BJ (cell line): Measurements from ENCODE around the gene FAAP100. TPM values are rescaled to one million over a fixed set of nuclear protein-coding genes. Genes with fewer than 3 reads are reported as not detected.

Experiments
- CTCF ChIA-PET: fragments of 350-600 bp; formaldehyde crosslinking; extraction: SDS; loops from one replicate; lab custom pipeline; 2021; ENCODE audit warnings: antibody characterized with exemption, inconsistent platforms; lab: Yijun Ruan, JAX
- POLR2A ChIA-PET: fragments of 300-600 bp; sonication (Branson Sonifier 250); formaldehyde crosslinking; extraction: SDS; loops from one replicate; lab custom pipeline; 2021; ENCODE audit warnings: antibody characterized with exemption; lab: Charles Lee
- DNase-seq: peaks from one replicate; pipeline ENCODE4 v3.0.0-alpha.2; 2011; ENCODE audit warnings: low read depth
- H3K27me3 ChIP-seq: 2 replicates; pipeline ENCODE4 v1.6.0; 2011; ENCODE audit warnings: low read length; ENCODE audit not compliant: control insufficient read depth, insufficient read depth
- H3K36me3 ChIP-seq: 2 replicates; pipeline ENCODE4 v1.5.1; 2011; ENCODE audit warnings: low read length; ENCODE audit not compliant: control insufficient read depth, insufficient read depth
- H3K4me3 ChIP-seq: 2 replicates; pipeline ENCODE4 v1.5.1; 2011; ENCODE audit warnings: low read depth, mild to moderate bottlenecking, control low read depth, low read length
- polyA plus RNA-seq: library from polyadenylated mRNA; depleted of rRNA; stranded (reverse); fragments of >200 nt; gene quantifications from 2 replicates; pipeline ENCODE4 v1.2.3, GENCODE V29; 2011
- TF ChIP-seq, protein P1 (sequence below): IDR thresholded peaks from 2 replicates; pipeline ENCODE4 v1.5.1; 2011; ENCODE audit warnings: low read depth, mild to moderate bottlenecking, control low read depth, inconsistent platforms, low read length, moderate library complexity; ENCODE audit not compliant: insufficient read depth

The FAAP100 gene
- polyA plus RNA-seq, 1 experiment, result 11.2 TPM

DNA sequence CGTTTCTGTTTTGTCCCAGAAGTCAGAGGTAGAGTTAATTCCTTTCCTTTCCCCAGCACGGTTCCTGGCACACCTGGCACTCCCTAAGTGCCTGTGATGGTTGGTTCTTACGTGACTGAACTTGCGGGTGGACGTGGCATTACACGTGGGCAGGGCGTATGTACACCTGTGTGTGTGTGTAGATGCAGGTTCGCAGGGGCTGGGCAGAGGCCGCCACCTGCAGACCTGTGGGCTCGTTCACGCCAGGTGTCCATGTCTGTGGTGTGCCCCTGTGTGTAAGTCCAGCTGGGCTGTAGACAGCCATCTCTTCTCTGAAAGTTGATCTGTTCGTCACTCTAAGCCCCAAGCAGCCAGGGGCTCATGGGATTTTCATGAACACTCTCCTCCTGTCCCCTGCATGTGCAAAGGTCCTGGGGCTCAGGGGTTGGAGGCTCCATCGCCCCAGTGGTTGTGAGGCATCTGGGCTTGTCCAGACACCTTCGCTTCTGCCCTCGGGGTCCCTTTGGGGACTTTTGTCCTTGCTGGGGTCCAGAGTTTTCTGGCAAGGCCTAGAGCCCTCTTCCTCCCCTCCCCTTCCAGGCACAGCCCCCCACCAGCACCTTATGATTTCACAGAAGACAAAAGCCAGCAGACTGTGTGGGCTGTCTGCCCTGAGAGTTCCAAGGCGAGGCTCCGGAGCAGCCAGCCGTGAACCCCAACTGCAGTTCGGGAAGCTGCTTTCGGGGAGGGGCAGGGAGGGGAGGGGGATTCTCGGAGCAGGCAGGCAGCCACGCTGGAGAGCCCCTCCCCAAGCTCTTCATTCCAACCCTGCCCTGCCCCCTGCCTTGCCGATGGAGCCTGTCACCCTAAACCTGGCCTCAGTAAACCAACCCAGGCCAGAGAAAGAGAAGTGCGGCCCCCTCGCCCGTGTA lies 29.4 kb downstream of the FAAP100 start:
- TF ChIP-seq, protein P1, sequence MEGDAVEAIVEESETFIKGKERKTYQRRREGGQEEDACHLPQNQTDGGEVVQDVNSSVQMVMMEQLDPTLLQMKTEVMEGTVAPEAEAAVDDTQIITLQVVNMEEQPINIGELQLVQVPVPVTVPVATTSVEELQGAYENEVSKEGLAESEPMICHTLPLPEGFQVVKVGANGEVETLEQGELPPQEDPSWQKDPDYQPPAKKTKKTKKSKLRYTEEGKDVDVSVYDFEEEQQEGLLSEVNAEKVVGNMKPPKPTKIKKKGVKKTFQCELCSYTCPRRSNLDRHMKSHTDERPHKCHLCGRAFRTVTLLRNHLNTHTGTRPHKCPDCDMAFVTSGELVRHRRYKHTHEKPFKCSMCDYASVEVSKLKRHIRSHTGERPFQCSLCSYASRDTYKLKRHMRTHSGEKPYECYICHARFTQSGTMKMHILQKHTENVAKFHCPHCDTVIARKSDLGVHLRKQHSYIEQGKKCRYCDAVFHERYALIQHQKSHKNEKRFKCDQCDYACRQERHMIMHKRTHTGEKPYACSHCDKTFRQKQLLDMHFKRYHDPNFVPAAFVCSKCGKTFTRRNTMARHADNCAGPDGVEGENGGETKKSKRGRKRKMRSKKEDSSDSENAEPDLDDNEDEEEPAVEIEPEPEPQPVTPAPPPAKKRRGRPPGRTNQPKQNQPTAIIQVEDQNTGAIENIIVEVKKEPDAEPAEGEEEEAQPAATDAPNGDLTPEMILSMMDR, result peak; percentile 29
- H3K36me3 ChIP-seq, result no peaks in the 10 kb centered on the region
- no peak overlapping the region for H3K4me3 ChIP-seq
- H3K27me3 ChIP-seq, result no peaks in the 10 kb centered on the region
- no peak for DNase-seq
- ChIA-PET POLR2A (interaction anchor here (0.6 kb wide), 1 partner anchor 128 kb away, joined by 3 read pairs; the partner anchor contains the start of gene BAHCC1), CTCF (interaction anchor here (2.3 kb wide), 1 partner anchor 78 kb away, joined by 6 read pairs; no protein-coding TSS in a partner anchor)

DNA sequence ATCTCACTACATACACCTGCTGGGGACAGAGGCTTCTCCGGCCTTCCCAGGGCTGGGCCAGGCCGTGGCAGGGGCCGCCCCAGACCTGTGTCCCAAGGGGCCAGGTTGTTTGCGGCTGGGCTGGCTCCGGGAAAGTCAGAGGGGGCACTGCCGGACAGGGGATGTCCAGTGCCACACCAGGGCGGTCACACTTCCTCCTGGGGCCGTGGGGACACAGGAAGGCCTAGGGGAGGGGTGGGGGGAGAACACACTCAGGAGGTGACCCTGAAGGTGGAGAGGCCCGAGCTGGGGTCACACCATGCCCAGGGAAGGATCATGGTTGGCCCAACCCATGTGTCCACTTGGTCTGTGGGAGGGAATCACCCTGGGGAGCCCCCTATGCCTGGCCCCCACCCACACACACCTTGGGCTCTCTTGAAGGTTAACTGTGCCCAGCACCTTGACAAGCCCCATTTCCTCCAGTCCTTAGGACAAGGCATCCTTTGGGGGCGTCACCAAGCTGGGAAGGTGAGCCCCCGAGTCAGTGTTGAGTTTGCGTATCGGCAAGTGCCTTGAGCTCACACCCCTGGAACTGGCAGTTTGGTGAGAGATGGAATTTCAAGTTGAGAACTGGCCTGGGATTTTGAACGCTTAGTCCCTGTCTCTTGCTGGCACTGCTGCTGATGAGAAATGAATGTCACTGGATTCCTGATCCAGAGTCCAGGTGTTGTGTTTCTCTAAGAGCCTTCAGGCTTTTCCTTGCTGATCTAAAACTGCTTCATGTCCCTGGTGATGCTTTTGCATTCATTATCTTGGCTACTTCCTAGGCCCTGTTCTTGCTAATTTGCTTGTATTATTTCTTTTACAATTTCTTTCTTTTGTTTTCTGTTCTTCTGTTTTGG lies 31.9 kb downstream of the FAAP100 start:
- Histone ChIP-seq H3K27me3 (no peaks in the 10 kb centered on the region), H3K36me3 (peaks cover 3% of the 10 kb centered on the region), H3K4me3 (no peak overlapping the region)
- CTCF ChIA-PET, result interaction anchor here (3.0 kb wide), 1 partner anchor 81 kb away, joined by 30 read pairs; no protein-coding TSS in a partner anchor
- no peak for DNase-seq
- POLR2A ChIA-PET, result no interaction called here
- TF ChIP-seq, protein P1, result no peak

GRCh38 chr17:81519284-81520020 lies 32.7 kb downstream of the FAAP100 start:
- no peak for DNase-seq
- TF ChIP-seq, protein P1, result peak; percentile 30; the same call in 1 of the 2 replicates
- Histone ChIP-seq H3K4me3 (peak overlapping the region; percentile 42), H3K36me3 (peaks cover 3% of the 10 kb centered on the region), H3K27me3 (no peaks in the 10 kb centered on the region)
- POLR2A ChIA-PET, result interaction anchor here (0.6 kb wide), 1 partner anchor 14 kb away, joined by 21 read pairs; no protein-coding TSS in a partner anchor
- CTCF ChIA-PET, result interaction anchor here (0.6 to 3.0 kb wide), 8 partner anchors 8 to 272 kb away, joined by 3 to 30 read pairs (median 3); no protein-coding TSS in a partner anchor

- CTCF ChIA-PET, result interaction anchor here (0.6 to 3.0 kb wide), 9 partner anchors 8 to 274 kb away, joined by 3 to 30 read pairs (median 3); no protein-coding TSS in a partner anchor
- H3K36me3 ChIP-seq, result peaks cover 3% of the 10 kb centered on the region
- DNase-seq, result no peak
- TF ChIP-seq, protein P1, result no peak
- peak overlapping the region; percentile 42 for H3K4me3 ChIP-seq
- no peaks in the 10 kb centered on the region for H3K27me3 ChIP-seq
- POLR2A ChIA-PET, result interaction anchor here (0.6 kb wide), 2 partner anchors 9 to 13 kb away, joined by 5 to 21 read pairs; no protein-coding TSS in a partner anchor
Measured at GRCh38 chr17:81518785-81519283, 33.3 kb downstream of the FAAP100 start.
